HG03558 (cell line): ENCODE measurements around the gene ANKRD37.

Source experiments
- ATAC-seq: cut with Tn5 transposase; IDR thresholded peaks from one replicate; pipeline ENCODE4 v1.9.1; 2021; ENCODE audit warnings: moderate number of reproducible peaks; ENCODE audit not compliant: unreplicated experiment; ENCODE audit errors: extremely low read depth

Gene ANKRD37

GRCh38 chr4:185379326-185380295, 17.0 kb upstream of the ANKRD37 start:
- ATAC-seq: no peak

GRCh38 chr4:185380320-185380719, 16.3 kb upstream of the ANKRD37 start:
- ATAC-seq: no peak

GRCh38 chr4:185381288-185382196, 15.1 kb upstream of the ANKRD37 start:
- no peak for ATAC-seq

- ATAC-seq: no peak
Observed at GRCh38 chr4:185382754-185383153, 13.9 kb upstream of the ANKRD37 start.

GRCh38 chr4:185383451-185383850, 13.2 kb upstream of the ANKRD37 start:
- ATAC-seq: no peak

- ATAC-seq: no peak
Observed at GRCh38 chr4:185384061-185384460, 12.6 kb upstream of the ANKRD37 start.

- ATAC-seq: no peak
Observed at GRCh38 chr4:185384930-185385331, 11.7 kb upstream of the ANKRD37 start.

- no peak for ATAC-seq
Observed at GRCh38 chr4:185387957-185388356, 8.7 kb upstream of the ANKRD37 start.

- no peak for ATAC-seq
Observed at GRCh38 chr4:185390941-185391340, 5.7 kb upstream of the ANKRD37 start.

GRCh38 chr4:185392156-185392555, 4.5 kb upstream of the ANKRD37 start:
- ATAC-seq: no peak

- ATAC-seq: no peak
Observed at GRCh38 chr4:185394568-185395237, 1.9 kb upstream of the ANKRD37 start.

GRCh38 chr4:185395238-185395955, 1.2 kb upstream of the ANKRD37 start, which contains the start of gene LRP2BP:
Gene LRP2BP, minus strand, starts transcription at chr4:185395924. Its CDS starts 17,738 bp downstream, at chr4:185378186.
- ATAC-seq: no peak

GRCh38 chr4:185395956-185396723, 501 bp upstream of the ANKRD37 start:
- peak; percentile 49 for ATAC-seq

GRCh38 chr4:185398618-185399017, 2.0 kb downstream of the ANKRD37 start:
- ATAC-seq: no peak

GRCh38 chr4:185399466-185399865, 2.8 kb downstream of the ANKRD37 start:
- ATAC-seq: no peak

- ATAC-seq: no peak
Observed at GRCh38 chr4:185404031-185404430, 7.4 kb downstream of the ANKRD37 start.

- ATAC-seq: peak; percentile 69
Observed at GRCh38 chr4:185405296-185405999, 8.8 kb downstream of the ANKRD37 start.

- no peak for ATAC-seq
Observed at GRCh38 chr4:185408432-185408831, 11.8 kb downstream of the ANKRD37 start.
